GM11168 (cell line): ENCODE results near the gene SORBS2.

ENCODE experiments used
- in situ Hi-C: fragments of 300-500 bp; cut with MboI; formaldehyde crosslinking; loops from one replicate; pipeline ENCODE4 v1.12.0; 2022; ENCODE audit warnings: low sequenced_read_pairs; ENCODE audit not compliant: unreplicated experiment

The SORBS2 gene

GRCh38 chr4:185599553-185600243 is 212.3 kb downstream of the SORBS2 start:
- in situ Hi-C loops, result loop anchor here (5.0 kb wide), 1 partner anchor 132 kb away; no protein-coding TSS in a partner anchor

- in situ Hi-C loops, result no loop called here
Measured at GRCh38 chr4:185598846-185599552, 213.0 kb downstream of the SORBS2 start.

GRCh38 chr4:185597532-185598188 is 214.3 kb downstream of the SORBS2 start:
- in situ Hi-C loops, result no loop called here

- in situ Hi-C loops, result no loop called here
Measured at GRCh38 chr4:185592845-185593488, 219.0 kb downstream of the SORBS2 start.

- in situ Hi-C loops, result no loop called here
Measured at GRCh38 chr4:185592438-185592837, 219.6 kb downstream of the SORBS2 start.

- in situ Hi-C loops, result no loop called here
Measured at GRCh38 chr4:185591679-185592141, 220.3 kb downstream of the SORBS2 start.

GRCh38 chr4:185590982-185591381 is 221.0 kb downstream of the SORBS2 start:
- in situ Hi-C loops, result no loop called here

GRCh38 chr4:185589067-185589836 is 222.7 kb downstream of the SORBS2 start:
- in situ Hi-C loops, result loop anchor here (10.0 kb wide), 1 partner anchor 104 kb away; no protein-coding TSS in a partner anchor

- in situ Hi-C loops, result loop anchor here (10.0 kb wide), 1 partner anchor 103 kb away; no protein-coding TSS in a partner anchor
Measured at GRCh38 chr4:185587427-185588161, 224.4 kb downstream of the SORBS2 start.

GRCh38 chr4:185587030-185587426 is 225.0 kb downstream of the SORBS2 start:
- in situ Hi-C loops, result loop anchor here (10.0 kb wide), 1 partner anchor 102 kb away; no protein-coding TSS in a partner anchor

- in situ Hi-C loops, result loop anchor here (10.0 kb wide), 1 partner anchor 100 kb away; no protein-coding TSS in a partner anchor
Measured at GRCh38 chr4:185585211-185585610, 226.8 kb downstream of the SORBS2 start.

- in situ Hi-C loops, result loop anchor here (10.0 kb wide), 1 partner anchor 99 kb away; no protein-coding TSS in a partner anchor
Measured at GRCh38 chr4:185583813-185584212, 228.2 kb downstream of the SORBS2 start.

GRCh38 chr4:185582651-185583400 is 229.2 kb downstream of the SORBS2 start:
- in situ Hi-C loops, result loop anchor here (10.0 kb wide), 1 partner anchor 98 kb away; no protein-coding TSS in a partner anchor

GRCh38 chr4:185580699-185581098 is 231.3 kb downstream of the SORBS2 start:
- in situ Hi-C loops, result loop anchor here (10.0 kb wide), 1 partner anchor 96 kb away; no protein-coding TSS in a partner anchor

- in situ Hi-C loops, result no loop called here
Measured at GRCh38 chr4:185578284-185578683, 233.7 kb downstream of the SORBS2 start.

GRCh38 chr4:185576962-185577950 is 234.7 kb downstream of the SORBS2 start:
- in situ Hi-C loops, result no loop called here
